ENCODE measurements around the gene MAN1B1.

The MAN1B1 gene

GRCh38 chr9:137073992-137074399, 12.8 kb upstream of the MAN1B1 start:
- no peak for TF ChIP-seq CTCF (IDR thresholded peaks at IDR 0.05; ENCODE audit: low read depth, low read length, missing control alignments)
- DNase-seq (ENCODE audit: low read depth), result no peak
- in situ Hi-C loops (cut with HindIII; ENCODE audit: low sequenced_read_pairs), result no loop called here
- H3K4me3 ChIP-seq (ENCODE audit: low read depth, low read length), result no peak overlapping the region

- in situ Hi-C loops (cut with HindIII; ENCODE audit: low sequenced_read_pairs), result no loop called here
- H3K4me3 ChIP-seq (ENCODE audit: low read depth, low read length), result no peak overlapping the region
- no peak for TF ChIP-seq CTCF (IDR thresholded peaks at IDR 0.05; ENCODE audit: low read depth, low read length, missing control alignments)
- DNase-seq (ENCODE audit: low read depth), result no peak
Observed at GRCh38 chr9:137074657-137075274, 12.0 kb upstream of the MAN1B1 start.

GRCh38 chr9:137075275-137075775, 11.5 kb upstream of the MAN1B1 start:
- in situ Hi-C loops (cut with HindIII; ENCODE audit: low sequenced_read_pairs), result no loop called here
- no peak for TF ChIP-seq CTCF (IDR thresholded peaks at IDR 0.05; ENCODE audit: low read depth, low read length, missing control alignments)
- DNase-seq (ENCODE audit: low read depth), result no peak
- no peak overlapping the region for H3K4me3 ChIP-seq (ENCODE audit: low read depth, low read length)

GRCh38 chr9:137076636-137077009, 10.2 kb upstream of the MAN1B1 start:
- in situ Hi-C loops (cut with HindIII; ENCODE audit: low sequenced_read_pairs), result no loop called here
- no peak for DNase-seq (ENCODE audit: low read depth)
- TF ChIP-seq CTCF (IDR thresholded peaks at IDR 0.05; ENCODE audit: low read depth, low read length, missing control alignments), result no peak
- peak overlapping the region; percentile 56 for H3K4me3 ChIP-seq (ENCODE audit: low read depth, low read length)

GRCh38 chr9:137077010-137077747, 9.6 kb upstream of the MAN1B1 start, which contains the start of gene UAP1L1:
UAP1L1 (plus strand) TSS chr9:137077517; CDS start chr9:137077533, 16 bp downstream.
- in situ Hi-C loops (cut with HindIII; ENCODE audit: low sequenced_read_pairs), result no loop called here
- DNase-seq (ENCODE audit: low read depth), result no peak
- TF ChIP-seq CTCF (IDR thresholded peaks at IDR 0.05; ENCODE audit: low read depth, low read length, missing control alignments), result no peak
- peak within 1 kb of the TSS; percentile 56 for H3K4me3 ChIP-seq (ENCODE audit: low read depth, low read length)

- no peak for DNase-seq (ENCODE audit: low read depth)
- H3K4me3 ChIP-seq (ENCODE audit: low read depth, low read length), result peak overlapping the region; percentile 56
- TF ChIP-seq CTCF (IDR thresholded peaks at IDR 0.05; ENCODE audit: low read depth, low read length, missing control alignments), result no peak
- in situ Hi-C loops (cut with HindIII; ENCODE audit: low sequenced_read_pairs), result no loop called here
Observed at GRCh38 chr9:137077758-137078693, 8.8 kb upstream of the MAN1B1 start.
